Bronchial epithelial cell (primary cell): ENCODE data around the gene FAH. TPM values are rescaled to one million over a fixed set of nuclear protein-coding genes. Genes with fewer than 3 reads are reported as not detected.

ENCODE experiments used
- DNase-seq: peaks from one replicate; pipeline ENCODE4 v3.0.0-alpha.2; 2010; ENCODE audit warnings: low read depth
- FAIRE-seq: peaks from 2 replicates; lab custom pipeline; 2011; peaks lifted over from hg19 to GRCh38; lab: Jason Lieb, UNC
- H3K27me3 ChIP-seq: 2 replicates; pipeline ENCODE4 v1.5.1; 2011; ENCODE audit warnings: low read length; ENCODE audit not compliant: control insufficient read depth, insufficient read depth
- H3K36me3 ChIP-seq: 2 replicates; pipeline ENCODE4 v1.5.1; 2011; ENCODE audit warnings: low read length; ENCODE audit not compliant: control insufficient read depth, insufficient read depth
- H3K4me3 ChIP-seq: 2 replicates; pipeline ENCODE4 v1.5.1; 2011; ENCODE audit warnings: mild to moderate bottlenecking, low read depth, low read length, control low read depth
- CTCF ChIP-seq: IDR thresholded peaks from 2 replicates; pipeline ENCODE4 v1.5.1; 2011; ENCODE audit warnings: mild to moderate bottlenecking, moderate library complexity, low read length, control low read depth, inconsistent platforms; ENCODE audit not compliant: insufficient read depth, severe bottlenecking
- total RNA-seq: library from RNA; depleted of rRNA; stranded (reverse); fragments of >200 nt; gene quantifications from 2 replicates; pipeline ENCODE4 v1.2.1, GENCODE V29; 2014

Gene FAH
- total RNA-seq, 1 donor from 2014 or later = 23.4 TPM

- no peak for FAIRE-seq
Measured at GRCh38 chr15:80138961-80139360, 13.8 kb upstream of the FAH start.

DNA sequence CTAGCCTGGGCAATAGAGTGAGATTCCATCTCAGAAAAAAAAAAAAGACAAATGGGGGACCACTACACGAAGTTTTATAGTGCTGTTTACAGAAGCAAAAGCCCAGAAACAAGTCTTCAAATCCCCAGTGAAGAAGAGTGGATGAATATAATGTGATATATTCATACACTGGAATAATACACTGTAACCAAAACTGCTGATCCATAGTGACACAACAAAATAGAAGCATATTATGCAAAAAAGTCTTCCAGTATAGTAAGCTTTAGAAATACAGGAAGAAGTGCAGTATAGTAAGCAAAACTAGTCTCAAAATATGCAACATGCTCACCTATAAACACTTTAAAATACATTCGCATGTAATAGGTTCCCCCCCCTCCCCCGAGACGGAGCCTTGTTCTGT lies 11.9 kb upstream of the FAH start:
- Histone ChIP-seq H3K36me3 (no peaks in the 10 kb centered on the region), H3K4me3 (no peak overlapping the region), H3K27me3 (no peaks in the 10 kb centered on the region)
- TF ChIP-seq CTCF = no peak
- no peak for FAIRE-seq
- DNase-seq = no peak

More at GRCh38 chr15:80138961-80139360, 13.8 kb upstream of the FAH start:
- no peaks in the 10 kb centered on the region for H3K36me3 ChIP-seq
- no peak for DNase-seq
- no peaks in the 10 kb centered on the region for H3K27me3 ChIP-seq
- no peak overlapping the region for H3K4me3 ChIP-seq
- TF ChIP-seq CTCF = no peak

GRCh38 chr15:80141916-80142598 lies 10.7 kb upstream of the FAH start:
- no peaks in the 10 kb centered on the region for H3K36me3 ChIP-seq
- FAIRE-seq = no peak

DNA sequence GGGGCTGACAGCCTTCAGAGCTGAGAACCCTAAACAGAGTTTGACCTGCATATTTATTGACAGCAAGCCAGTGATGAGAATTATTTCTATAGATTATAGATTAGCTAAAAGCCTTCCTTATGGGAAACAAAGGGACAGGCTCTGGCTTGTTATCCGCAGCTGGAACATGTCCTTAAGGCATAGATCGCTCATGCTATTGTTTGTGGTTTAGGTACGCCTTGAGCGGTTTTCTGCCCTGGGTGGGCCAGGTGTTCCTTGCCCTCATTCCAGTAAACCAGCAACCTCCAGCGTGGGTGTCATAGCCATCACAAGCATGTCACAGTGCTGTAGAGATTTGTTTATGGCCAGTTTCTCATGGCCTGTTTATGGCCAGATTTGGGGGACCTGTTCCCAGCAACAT lies 10.2 kb upstream of the FAH start:
- DNase-seq (peak; percentile 59), FAIRE-seq (no peak)
- H3K36me3 ChIP-seq = no peaks in the 10 kb centered on the region
- H3K4me3 ChIP-seq = no peak overlapping the region
- no peaks in the 10 kb centered on the region for H3K27me3 ChIP-seq
- no peak for TF ChIP-seq CTCF

More at GRCh38 chr15:80141916-80142598, 10.7 kb upstream of the FAH start:
- TF ChIP-seq CTCF = no peak
- H3K4me3 ChIP-seq = no peak overlapping the region
- DNase-seq = no peak
- H3K27me3 ChIP-seq = no peaks in the 10 kb centered on the region

GRCh38 chr15:80151148-80151547 lies 1.7 kb upstream of the FAH start:
- no peaks in the 10 kb centered on the region for H3K27me3 ChIP-seq
- no peak for TF ChIP-seq CTCF
- DNase-seq = no peak
- FAIRE-seq = no peak
- H3K4me3 ChIP-seq = no peak overlapping the region
- H3K36me3 ChIP-seq = peaks cover 3% of the 10 kb centered on the region

- H3K27me3 ChIP-seq = no peaks in the 10 kb centered on the region
- peaks cover 3% of the 10 kb centered on the region for H3K36me3 ChIP-seq
- FAIRE-seq (no peak), DNase-seq (no peak)
- no peak overlapping the region for H3K4me3 ChIP-seq
- TF ChIP-seq CTCF = no peak
Measured at GRCh38 chr15:80151576-80151975, 1.2 kb upstream of the FAH start.
